ENCODE results near the gene MACROD1.

The MACROD1 gene

GRCh38 chr11:64165842-64166635 is at the start of gene MACROD1:
Gene MACROD1, minus strand, starts transcription at chr11:64166113. Its CDS starts 119 bp downstream, at chr11:64165994.
- peak; percentile 76 for DNase-seq

DNA sequence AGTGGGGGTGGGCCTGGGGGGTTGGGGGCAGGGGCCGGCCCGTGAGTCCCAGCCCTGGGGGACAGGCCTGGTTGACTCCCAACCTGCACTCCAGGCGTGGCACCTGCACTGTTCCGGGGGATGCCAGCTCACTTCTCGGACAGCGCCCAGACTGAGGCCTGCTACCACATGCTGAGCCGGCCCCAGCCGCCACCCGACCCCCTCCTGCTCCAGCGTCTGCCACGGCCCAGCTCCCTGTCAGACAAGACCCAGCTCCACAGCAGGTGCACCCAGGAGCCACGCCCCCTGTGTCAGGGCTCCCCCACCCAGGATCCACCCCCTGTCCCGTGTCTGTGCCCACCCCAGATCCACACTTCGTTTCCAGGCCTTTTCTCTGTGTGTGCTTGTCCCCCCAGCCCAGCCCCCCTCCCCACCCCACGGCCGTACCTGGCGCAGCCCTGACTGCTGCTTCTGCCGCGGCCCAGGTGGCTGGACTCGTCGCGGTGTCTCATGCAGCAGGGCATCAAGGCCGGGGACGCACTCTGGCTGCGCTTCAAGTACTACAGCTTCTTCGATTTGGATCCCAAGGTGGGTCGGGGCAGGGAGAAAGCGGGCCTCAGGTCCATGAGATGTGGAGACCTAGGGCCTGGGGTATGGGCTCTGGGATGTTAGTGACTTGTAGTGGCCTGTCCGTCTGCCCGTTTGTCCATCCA is 45.4 kb upstream of the MACROD1 start:
- DNase-seq, result no peak

- DNase-seq, result no peak
Measured at GRCh38 chr11:64210301-64211020, 44.5 kb upstream of the MACROD1 start.

- DNase-seq, result no peak
Measured at GRCh38 chr11:64209563-64209843, 43.6 kb upstream of the MACROD1 start.

DNA sequence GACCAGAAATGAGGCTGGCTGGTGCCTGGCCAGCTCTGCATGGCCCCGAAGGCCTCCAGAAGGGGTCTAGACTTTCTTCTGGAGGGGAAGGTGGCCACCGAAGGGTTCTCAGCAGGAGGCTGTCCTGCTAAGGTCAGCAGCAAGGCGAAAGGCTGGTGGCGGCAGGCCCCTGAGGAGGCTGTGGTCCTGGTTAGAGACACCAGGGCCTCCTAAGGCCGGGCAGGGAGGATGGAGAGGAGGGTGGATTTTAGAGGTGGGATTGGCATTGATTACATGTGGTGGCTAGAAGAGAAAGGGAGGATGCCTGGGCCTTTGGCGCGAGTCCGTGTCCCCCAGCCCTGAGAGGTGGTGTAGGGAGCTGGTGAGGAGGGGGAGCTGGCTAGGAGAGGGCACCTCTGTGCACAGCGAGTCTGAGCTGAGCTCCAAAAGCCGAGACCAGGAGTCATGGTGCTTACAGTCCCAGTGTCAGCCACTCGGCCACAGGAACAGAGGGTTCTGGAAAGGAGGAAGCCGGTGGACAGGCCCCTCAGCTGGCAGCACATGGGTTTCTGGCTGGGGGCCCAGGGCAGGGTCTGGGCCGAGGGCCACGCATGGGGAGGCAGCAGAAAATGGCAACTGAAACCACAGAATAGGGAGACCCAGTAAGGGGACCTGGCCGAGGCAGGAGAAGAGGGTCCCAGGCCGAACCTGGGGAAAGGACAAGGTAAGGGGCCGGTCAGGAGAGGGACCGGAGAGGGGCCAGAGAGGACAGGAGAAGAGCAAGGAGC is 43.1 kb upstream of the MACROD1 start:
- no peak for DNase-seq

- DNase-seq, result no peak
Measured at GRCh38 chr11:64208086-64208795, 42.3 kb upstream of the MACROD1 start.

GRCh38 chr11:64207256-64208085 is 41.6 kb upstream of the MACROD1 start:
- DNase-seq, result peak; percentile 92

DNA sequence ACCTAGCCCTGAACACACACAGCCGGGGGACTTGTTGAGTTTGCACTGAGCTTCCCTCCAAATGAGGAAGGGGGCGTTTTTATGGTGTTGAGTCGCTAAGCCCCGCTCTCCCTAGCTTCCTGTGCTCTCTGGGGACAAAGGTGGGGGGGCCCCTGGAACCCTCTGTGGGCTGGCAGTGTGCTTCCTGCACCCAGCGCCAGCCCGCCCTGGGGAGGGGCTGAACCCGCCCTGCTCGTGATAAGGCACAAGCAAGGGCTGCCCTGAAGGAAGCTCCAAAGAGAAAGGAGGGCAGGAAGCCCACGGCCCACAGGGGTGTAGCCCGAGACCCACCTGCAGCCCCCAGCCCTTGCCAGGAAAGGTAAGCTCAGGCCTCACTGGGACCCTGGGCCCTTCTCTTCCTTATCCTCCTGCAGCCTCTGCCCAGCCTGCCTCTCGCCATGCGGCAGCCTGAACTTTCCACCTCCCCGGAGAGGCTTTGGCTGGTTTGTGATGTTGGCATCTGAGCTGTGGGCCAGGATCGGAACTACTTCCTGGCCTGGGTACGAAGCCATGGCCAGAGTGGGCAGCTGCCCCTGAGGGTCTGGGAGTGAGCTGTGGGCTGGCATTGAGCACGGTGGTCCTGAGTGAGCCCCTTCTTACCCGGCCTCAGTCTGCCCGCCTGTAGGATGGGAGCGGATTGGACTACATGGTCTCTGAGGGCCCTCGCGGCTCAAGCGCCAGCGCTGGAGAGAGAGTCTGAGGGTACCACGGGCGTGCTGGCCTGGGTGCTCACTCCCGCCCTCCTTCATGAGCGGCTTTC is 40.7 kb upstream of the MACROD1 start, which contains the start of gene FERMT3:
TSS of gene FERMT3 (plus strand) at position 265 of the 799 bp plus-strand sequence. CDS start 644 bp downstream, outside the sequence.
- peak; percentile 81 for DNase-seq

DNA sequence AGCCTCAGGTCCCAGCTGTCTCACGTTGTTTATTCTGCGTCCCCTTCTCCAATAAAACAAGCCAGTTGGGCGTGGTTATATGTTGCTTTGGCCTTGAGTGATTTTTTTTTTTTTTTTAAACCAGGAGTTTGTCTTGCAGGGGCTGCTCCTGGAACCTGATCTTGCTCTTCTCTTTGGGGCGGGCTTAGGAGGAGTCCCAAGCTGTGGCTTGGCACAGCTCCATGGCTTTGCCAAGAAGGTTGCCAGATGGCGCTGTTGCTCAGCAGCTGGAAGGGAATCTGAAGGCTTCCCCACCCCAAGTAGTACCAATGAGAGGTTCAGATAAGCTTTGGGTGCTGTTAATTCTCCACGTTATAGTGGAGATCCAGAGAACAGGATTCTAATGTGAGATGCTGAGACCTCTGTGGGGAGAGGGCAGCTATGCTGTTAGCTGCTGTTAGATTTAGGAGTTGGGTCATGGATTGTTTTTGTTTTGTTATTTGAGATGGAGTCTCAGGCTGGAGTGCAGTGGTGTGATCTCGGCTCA is 38.6 kb upstream of the MACROD1 start:
- DNase-seq, result peak; percentile 91

- no peak for DNase-seq
Measured at GRCh38 chr11:64204080-64204440, 38.1 kb upstream of the MACROD1 start.

DNA sequence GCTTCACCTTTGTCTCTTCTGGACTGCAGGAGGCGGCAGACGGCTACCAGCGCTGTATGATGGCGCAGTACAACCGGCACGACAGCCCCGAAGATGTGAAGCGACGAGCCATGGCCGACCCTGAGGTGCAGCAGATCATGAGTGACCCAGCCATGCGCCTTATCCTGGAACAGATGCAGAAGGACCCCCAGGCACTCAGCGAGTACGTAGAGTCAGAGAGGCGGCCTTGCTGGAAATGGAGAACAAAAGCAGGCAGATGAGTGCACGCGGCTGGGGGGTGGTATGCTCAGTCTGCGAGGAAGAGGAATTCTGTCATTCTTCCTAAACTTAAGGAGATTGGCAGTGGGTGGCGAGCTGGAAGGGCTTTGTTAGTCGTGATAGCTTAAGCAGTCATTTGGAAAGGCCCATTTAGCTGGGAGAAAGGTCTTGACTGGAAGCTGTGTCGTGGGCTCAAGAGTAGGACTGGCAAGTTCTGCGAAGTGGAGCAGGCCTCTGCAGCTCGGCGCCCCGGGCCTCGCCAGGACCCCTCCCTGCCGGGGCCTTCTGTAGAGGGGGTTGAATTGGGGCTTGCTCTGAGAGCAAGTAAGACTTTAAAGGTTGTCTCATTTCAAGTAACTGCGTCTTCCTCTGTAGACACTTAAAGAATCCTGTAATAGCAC is 37.6 kb upstream of the MACROD1 start:
- no peak for DNase-seq

DNA sequence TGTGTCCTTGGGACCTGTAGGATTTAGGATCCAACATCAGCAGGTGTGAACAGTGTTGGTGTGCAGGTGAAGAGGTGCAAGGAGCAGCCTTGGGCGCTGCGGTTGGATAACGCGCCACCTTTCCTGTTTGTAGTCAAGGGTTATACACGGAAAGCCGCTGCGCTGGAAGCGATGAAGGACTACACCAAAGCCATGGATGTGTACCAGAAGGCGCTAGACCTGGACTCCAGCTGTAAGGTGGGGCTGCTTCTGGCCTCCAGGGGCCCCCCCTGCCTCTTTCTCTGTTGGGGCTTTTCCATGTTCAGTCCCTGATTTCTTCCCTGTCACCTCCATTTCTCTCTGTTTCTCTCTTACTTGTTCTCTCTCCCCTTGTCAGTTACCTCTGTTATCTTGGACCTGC is 37.1 kb upstream of the MACROD1 start:
- no peak for DNase-seq

- no peak for DNase-seq
Measured at GRCh38 chr11:64201543-64201942, 35.6 kb upstream of the MACROD1 start.

DNA sequence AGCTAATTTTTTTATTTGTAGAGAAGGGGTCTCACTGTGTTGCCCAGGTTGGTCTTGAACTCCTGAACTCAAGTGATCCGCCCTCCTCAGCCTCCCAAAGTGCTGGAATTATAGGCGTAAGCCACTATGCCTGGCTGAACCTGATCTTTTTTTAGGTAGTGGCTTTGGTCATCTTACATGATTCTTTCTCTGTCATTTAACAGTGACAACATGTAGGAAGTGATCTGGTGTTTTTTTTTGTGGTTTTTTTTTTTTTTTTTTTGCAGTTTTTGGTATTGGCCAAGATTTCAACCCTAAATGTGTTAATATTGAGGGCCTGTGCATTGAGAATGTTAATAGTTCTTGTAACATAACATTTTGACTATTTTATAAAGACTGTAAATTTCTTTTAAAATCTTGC is 32.6 kb upstream of the MACROD1 start:
- DNase-seq, result peak; percentile 72

- peak; percentile 67 for DNase-seq
Measured at GRCh38 chr11:64196626-64197025, 30.7 kb upstream of the MACROD1 start.

DNA sequence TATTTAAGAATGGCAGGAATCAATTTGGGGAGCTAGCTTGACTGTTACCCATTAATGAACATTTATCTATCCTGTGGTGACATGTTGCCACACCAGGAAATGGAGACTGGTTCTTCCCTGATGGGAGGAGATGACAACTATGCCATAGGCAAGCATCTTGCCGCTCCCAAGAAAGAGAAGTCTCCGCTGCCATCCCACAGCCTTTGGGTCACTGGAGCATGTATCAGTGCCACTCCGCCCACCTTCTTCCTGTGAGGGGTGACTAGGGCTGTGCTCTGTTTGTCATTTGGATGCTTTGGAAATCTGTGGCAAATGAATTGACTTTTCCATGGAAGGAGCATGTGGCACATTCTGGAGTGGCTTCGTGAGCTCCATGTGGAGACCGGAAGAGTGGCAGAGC is 26.5 kb upstream of the MACROD1 start:
- DNase-seq, result no peak

GRCh38 chr11:64186492-64187165 is 20.7 kb upstream of the MACROD1 start:
- DNase-seq, result no peak

GRCh38 chr11:64185693-64186491 is 20.0 kb upstream of the MACROD1 start, which contains the start of gene STIP1:
Gene STIP1, plus strand, starts transcription at chr11:64186171. Its CDS starts 91 bp downstream, at chr11:64186262.
- peak; percentile 100 for DNase-seq

Data from MV-4-11 (cell line).